Measurements from ENCODE around the gene MMP13. TPM values are rescaled to one million over a fixed set of nuclear protein-coding genes. Genes with fewer than 3 reads are reported as not detected.

Gene MMP13
- total RNA-seq, 1 donor from 2014 or later, result not detected

GRCh38 chr11:102928247-102928646 is 27.3 kb downstream of the MMP13 start:
- FAIRE-seq, result no peak
- H3K27me3 ChIP-seq (ENCODE audit: control insufficient read depth, insufficient read depth, low read length), result no peaks in the 10 kb centered on the region

GRCh38 chr11:102927624-102927990 is 27.9 kb downstream of the MMP13 start:
- no peaks in the 10 kb centered on the region for H3K36me3 ChIP-seq (ENCODE audit: control insufficient read depth, insufficient read depth, low read length)
- no peaks in the 10 kb centered on the region for H3K27me3 ChIP-seq (ENCODE audit: control insufficient read depth, insufficient read depth, low read length)
- TF ChIP-seq, protein P1, sequence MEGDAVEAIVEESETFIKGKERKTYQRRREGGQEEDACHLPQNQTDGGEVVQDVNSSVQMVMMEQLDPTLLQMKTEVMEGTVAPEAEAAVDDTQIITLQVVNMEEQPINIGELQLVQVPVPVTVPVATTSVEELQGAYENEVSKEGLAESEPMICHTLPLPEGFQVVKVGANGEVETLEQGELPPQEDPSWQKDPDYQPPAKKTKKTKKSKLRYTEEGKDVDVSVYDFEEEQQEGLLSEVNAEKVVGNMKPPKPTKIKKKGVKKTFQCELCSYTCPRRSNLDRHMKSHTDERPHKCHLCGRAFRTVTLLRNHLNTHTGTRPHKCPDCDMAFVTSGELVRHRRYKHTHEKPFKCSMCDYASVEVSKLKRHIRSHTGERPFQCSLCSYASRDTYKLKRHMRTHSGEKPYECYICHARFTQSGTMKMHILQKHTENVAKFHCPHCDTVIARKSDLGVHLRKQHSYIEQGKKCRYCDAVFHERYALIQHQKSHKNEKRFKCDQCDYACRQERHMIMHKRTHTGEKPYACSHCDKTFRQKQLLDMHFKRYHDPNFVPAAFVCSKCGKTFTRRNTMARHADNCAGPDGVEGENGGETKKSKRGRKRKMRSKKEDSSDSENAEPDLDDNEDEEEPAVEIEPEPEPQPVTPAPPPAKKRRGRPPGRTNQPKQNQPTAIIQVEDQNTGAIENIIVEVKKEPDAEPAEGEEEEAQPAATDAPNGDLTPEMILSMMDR (IDR thresholded peaks at IDR 0.05; ENCODE audit: insufficient read depth, low read length, severe bottlenecking), result no peak
- no peak for FAIRE-seq
- DNase-seq (ENCODE audit: low read depth), result no peak
- no peak overlapping the region for H3K4me3 ChIP-seq (ENCODE audit: low read depth, low read length)

More at GRCh38 chr11:102928247-102928646, 27.3 kb downstream of the MMP13 start:
- H3K36me3 ChIP-seq (ENCODE audit: control insufficient read depth, insufficient read depth, low read length), result no peaks in the 10 kb centered on the region
- TF ChIP-seq, protein P1 (IDR thresholded peaks at IDR 0.05; ENCODE audit: insufficient read depth, low read length, severe bottlenecking), result no peak
- DNase-seq (ENCODE audit: low read depth), result no peak
- no peak overlapping the region for H3K4me3 ChIP-seq (ENCODE audit: low read depth, low read length)

DNA sequence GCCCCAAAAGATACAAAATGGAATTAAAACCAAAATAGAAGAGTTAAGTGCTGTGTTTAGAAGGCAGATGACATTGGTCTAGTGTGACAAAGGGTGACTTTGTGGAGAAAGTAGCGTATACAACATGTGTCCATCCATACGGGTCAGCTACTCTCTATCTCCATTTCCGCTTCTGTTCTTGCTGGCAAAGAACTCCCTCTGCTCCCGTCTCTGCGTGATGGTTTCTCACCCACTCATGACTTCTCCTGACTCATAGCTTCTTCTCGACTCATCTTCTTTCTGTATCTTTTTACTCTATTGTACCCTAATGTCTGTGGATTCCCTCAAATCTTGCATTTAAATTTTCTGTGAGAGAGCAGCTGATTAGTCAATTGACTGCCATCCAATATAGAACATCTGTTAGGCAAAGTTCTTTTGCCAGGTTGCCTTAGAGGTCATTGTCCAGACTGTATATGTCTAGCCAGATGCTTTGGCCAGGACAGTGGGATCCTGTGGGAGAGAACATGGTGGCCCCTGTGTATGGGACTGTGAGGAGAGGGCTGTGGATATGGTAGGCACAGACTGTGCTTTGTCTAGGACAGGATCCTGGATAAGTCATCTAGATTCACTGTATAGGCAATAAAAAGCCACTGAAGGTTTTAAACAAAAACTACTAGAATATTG is 28.4 kb downstream of the MMP13 start:
- Histone ChIP-seq H3K4me3 (ENCODE audit: low read depth, low read length) (no peak overlapping the region), H3K27me3 (ENCODE audit: control insufficient read depth, insufficient read depth, low read length) (no peaks in the 10 kb centered on the region), H3K36me3 (ENCODE audit: control insufficient read depth, insufficient read depth, low read length) (no peaks in the 10 kb centered on the region)
- TF ChIP-seq, protein P1 (IDR thresholded peaks at IDR 0.05; ENCODE audit: insufficient read depth, low read length, severe bottlenecking), result no peak
- no peak for FAIRE-seq
- no peak for DNase-seq (ENCODE audit: low read depth)

DNA sequence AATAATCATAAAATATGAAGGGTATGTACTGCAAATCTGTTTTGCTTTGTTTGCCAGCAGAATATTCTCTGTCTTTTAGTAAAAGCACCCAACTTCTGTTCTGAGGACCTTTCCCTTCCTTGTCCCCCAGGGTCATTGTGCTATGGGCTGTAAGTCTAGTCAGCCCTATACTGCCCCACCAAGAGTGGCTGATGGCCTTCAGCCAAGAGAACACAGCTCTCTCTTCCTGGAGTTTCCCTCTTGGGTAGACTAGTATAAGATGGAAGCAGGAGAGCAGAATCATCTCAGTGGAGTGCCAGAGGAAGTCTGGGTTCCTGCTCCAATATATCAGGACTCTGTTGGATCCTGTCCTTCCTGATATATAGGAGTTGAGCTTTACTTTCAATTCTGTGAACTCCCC is 29.0 kb downstream of the MMP13 start:
- DNase-seq (ENCODE audit: low read depth), result no peak
- TF ChIP-seq, protein P1 (IDR thresholded peaks at IDR 0.05; ENCODE audit: insufficient read depth, low read length, severe bottlenecking), result no peak
- Histone ChIP-seq H3K36me3 (ENCODE audit: control insufficient read depth, insufficient read depth, low read length) (no peaks in the 10 kb centered on the region), H3K4me3 (ENCODE audit: low read depth, low read length) (no peak overlapping the region), H3K27me3 (ENCODE audit: control insufficient read depth, insufficient read depth, low read length) (no peaks in the 10 kb centered on the region)
- FAIRE-seq, result no peak

DNA sequence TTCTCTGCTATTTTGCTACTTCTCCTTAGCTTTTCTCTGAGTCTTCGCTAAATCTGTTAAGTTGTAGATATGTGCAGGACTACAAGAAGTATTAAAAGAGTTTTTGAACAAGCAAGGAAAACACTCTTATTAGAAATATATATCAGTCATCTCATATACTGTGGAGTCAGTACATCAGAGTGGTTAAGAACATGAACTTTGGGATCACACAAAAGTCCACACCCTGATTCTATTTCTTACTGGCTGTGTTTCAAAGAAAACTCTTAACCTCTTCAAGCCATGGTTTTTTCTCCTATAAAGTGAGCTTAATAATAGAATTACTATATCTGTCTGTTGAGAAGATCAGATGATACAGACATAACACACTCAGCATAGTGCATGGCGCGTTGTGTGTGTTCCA is 29.5 kb downstream of the MMP13 start:
- DNase-seq (ENCODE audit: low read depth), result no peak
- Histone ChIP-seq H3K4me3 (ENCODE audit: low read depth, low read length) (no peak overlapping the region), H3K36me3 (ENCODE audit: control insufficient read depth, insufficient read depth, low read length) (no peaks in the 10 kb centered on the region), H3K27me3 (ENCODE audit: control insufficient read depth, insufficient read depth, low read length) (no peaks in the 10 kb centered on the region)
- no peak for FAIRE-seq
- TF ChIP-seq, protein P1 (IDR thresholded peaks at IDR 0.05; ENCODE audit: insufficient read depth, low read length, severe bottlenecking), result no peak

GRCh38 chr11:102924851-102925380 is 30.6 kb downstream of the MMP13 start:
- DNase-seq (ENCODE audit: low read depth) (no peak), FAIRE-seq (no peak)
- TF ChIP-seq, protein P1 (IDR thresholded peaks at IDR 0.05; ENCODE audit: insufficient read depth, low read length, severe bottlenecking), result no peak
- H3K4me3 ChIP-seq (ENCODE audit: low read depth, low read length), result no peak overlapping the region
- H3K36me3 ChIP-seq (ENCODE audit: control insufficient read depth, insufficient read depth, low read length), result no peaks in the 10 kb centered on the region
- H3K27me3 ChIP-seq (ENCODE audit: control insufficient read depth, insufficient read depth, low read length), result no peaks in the 10 kb centered on the region
